Lower leg skin (tissue), 3 donors: ENCODE measurements around the gene TCTN1.

ENCODE experiments used
- POLR2A ChIP-seq, 2 donors: fragments of 450-650 bp; IDR thresholded peaks; one replicate each; pipeline ENCODE4 v1.6.1; 2016 to 2017; ENCODE audit warnings: antibody characterized with exemption in 2 of 2, mild to moderate bottlenecking in 1 of 2, moderate library complexity in 1 of 2
- TF ChIP-seq, protein P1 (sequence below), 3 donors: fragments of 450-650 bp; IDR thresholded peaks; one replicate each; pipeline ENCODE4 v1.5.1; 2016; ENCODE audit warnings: antibody characterized with exemption in 3 of 3, mild to moderate bottlenecking in 3 of 3, moderate library complexity in 2 of 3

DNA sequence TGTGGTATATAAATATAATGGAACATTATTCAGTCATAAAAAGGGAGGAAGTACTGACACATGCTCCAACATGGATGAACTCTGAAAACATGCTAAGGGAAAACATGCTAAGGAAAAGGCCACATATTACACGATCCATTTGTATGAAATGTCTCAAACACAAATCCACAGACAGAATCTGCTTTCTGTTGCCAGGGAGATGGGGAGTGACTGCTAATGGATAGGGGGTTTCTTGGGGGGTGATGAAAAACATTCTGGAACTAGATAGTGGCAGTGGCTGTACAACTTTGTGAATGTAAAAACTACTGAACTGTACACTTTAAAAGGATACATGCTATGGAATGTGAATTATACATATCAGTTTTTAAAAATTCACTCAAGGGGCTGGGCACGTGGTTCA is 37.4 kb upstream of the TCTN1 start:
- no peak for TF ChIP-seq POLR2A (IDR thresholded peaks at IDR 0.05)
- TF ChIP-seq, protein P1, sequence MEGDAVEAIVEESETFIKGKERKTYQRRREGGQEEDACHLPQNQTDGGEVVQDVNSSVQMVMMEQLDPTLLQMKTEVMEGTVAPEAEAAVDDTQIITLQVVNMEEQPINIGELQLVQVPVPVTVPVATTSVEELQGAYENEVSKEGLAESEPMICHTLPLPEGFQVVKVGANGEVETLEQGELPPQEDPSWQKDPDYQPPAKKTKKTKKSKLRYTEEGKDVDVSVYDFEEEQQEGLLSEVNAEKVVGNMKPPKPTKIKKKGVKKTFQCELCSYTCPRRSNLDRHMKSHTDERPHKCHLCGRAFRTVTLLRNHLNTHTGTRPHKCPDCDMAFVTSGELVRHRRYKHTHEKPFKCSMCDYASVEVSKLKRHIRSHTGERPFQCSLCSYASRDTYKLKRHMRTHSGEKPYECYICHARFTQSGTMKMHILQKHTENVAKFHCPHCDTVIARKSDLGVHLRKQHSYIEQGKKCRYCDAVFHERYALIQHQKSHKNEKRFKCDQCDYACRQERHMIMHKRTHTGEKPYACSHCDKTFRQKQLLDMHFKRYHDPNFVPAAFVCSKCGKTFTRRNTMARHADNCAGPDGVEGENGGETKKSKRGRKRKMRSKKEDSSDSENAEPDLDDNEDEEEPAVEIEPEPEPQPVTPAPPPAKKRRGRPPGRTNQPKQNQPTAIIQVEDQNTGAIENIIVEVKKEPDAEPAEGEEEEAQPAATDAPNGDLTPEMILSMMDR (IDR thresholded peaks at IDR 0.05) = no peak
